GM18499 (cell line): ENCODE data around the gene C9.

Experiments
- ATAC-seq: cut with Tn5 transposase; IDR thresholded peaks from one replicate; pipeline ENCODE4 v1.9.1; 2021; ENCODE audit warnings: moderate number of reproducible peaks; ENCODE audit not compliant: insufficient read depth, unreplicated experiment

Gene C9

DNA sequence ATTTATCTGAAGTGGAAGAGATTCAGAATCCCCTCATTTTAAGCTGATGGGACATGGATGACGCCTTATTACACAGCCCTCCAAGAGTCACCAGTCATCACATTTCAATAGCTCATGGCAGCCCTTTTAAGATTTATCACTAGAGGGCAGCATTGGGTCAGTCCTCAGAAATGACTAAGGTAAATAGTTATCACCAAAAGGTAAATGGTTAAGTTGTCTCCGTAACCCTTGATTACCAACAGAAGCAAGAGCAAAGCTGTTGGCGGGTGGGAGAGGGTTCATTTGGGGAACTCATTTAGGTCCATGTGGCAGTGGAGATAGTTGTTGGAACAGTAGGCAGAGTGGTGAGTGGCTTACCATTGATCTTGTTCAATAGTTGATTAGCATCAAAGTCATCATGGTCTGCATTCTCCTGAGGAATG, 12.0 kb upstream of the C9 start:
- no peak for ATAC-seq

DNA sequence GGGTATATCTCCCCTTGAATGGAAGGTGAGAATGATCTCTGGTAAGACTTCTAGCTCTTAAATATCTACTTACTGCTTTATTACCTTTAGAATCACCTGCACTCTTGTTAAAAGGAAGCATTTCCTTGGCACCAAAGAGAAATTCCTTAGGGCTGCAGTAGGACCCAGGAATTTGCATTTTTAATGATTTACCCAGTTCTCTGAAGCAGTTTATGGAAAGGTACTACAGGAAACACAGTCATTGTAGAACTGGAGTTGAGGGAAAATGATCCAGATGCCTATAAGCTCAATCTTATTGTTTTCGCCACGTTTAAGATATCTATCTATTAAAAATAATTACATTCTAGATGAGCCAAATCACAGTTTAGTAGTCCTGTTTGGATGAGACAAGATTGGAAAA, 9.5 kb upstream of the C9 start:
- ATAC-seq, result no peak

DNA sequence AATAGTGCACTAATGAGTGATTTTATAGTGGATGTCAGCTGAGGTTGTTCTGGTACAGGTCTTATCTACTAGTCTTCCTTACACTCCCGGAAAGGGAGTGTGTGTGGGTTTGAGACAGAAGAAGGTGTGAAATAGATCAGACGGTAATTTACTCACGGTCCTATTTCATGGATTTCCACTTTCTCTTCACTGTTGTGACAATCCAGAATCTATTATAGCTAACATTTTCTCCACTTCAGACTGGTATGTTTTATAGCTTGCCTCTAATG, 7.0 kb upstream of the C9 start:
- ATAC-seq, result no peak

DNA sequence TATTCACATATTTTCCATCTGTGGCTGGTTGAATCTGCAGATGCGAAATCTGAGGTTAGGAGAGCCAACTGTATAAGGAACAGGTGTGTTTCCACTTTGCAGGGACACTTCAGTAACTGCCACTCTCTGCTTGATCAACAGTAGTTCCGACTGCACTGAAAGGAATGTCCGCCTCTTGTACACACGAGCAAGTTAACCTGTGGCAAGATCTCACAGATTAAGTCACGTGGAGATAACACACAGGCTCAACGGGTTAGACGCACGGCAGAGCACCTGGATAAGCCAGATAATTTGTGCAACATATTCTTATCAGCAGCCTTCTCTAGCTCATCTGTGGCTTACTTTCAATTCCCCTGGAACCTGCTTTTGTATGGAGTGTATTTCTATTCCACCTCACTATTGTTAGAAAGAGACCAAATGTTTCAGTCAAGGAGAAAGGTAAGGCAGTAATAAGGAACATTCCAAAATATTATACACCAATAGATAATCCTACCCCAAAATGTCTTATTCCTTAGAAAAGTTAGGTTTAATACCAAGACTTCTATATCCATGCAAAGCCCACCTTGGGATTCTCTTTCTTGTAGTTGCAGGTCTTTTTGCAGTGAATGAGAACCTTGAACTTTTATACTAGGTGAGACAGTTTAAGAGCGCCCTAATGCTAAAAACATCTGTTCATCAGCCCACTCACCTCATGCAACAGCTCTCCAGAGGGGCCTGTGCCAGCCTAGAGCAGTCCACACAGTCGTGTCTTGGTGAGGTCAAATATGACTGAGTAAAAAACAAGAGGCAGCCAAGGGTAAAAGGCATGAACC, 6.5 kb upstream of the C9 start:
- no peak for ATAC-seq

GRCh38 chr5:39369123-39369815, 5.0 kb upstream of the C9 start:
- ATAC-seq, result no peak

DNA sequence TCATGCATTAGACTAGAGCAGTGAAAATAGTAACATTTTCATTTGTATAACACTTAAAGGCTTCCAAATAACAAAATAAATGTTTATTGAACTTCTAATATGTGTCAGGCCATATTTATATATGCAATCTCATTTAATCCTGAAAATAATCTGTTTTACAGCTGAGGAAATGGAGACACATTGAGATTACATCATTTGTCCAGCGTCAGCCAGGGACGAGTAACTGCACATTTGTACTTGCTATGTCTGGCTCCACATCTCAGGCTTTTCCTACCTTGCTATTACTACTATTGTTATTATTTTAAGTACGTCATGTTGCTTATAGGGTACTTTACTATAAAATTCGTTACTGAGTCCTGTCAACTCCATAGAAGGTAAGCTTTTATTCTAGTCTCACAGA, 3.8 kb upstream of the C9 start:
- no peak for ATAC-seq

DNA sequence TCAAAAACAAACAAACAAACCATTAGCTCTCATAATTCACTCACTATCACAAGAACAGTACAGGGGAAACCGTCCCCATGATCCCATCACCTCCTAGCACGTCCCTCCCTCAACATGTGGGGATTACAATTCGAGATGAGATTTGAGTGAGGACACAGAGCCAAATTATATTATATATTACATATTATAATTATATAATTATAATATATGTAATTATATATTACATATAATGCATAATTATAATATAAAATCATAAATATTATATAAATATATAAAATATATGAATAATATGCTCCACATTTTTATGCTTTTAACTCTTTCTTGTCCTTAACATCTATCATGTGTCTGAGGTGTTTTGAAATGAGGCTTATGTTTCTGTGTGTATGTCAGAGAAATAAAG, 3.4 kb upstream of the C9 start:
- no peak for ATAC-seq

DNA sequence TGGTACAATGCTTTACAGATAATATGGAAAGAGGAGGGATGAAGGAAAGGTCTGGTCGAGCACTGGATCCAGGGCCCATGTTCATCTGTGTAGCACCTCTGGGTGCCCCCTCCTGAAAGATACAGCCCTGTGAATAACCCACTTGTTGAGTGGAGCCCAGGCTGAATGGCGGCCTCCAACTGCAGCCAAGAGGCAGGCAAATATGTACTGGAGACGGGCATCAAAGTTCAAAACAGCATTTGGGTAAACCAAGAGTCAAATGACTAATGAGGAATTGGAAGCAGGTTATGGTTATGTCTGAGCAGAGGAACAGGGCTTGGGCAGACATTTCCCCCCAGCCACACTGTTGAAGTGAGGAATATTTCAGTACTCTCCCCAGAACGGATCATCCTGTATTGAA, 1.1 kb downstream of the C9 start:
- no peak for ATAC-seq

GRCh38 chr5:39362646-39363045, 1.6 kb downstream of the C9 start:
- no peak for ATAC-seq

GRCh38 chr5:39361306-39361705, 3.0 kb downstream of the C9 start:
- no peak for ATAC-seq

GRCh38 chr5:39360471-39361111, 3.7 kb downstream of the C9 start:
- ATAC-seq, result no peak

- no peak for ATAC-seq
Measured at GRCh38 chr5:39356263-39356662, 8.0 kb downstream of the C9 start.

GRCh38 chr5:39355324-39355723, 9.0 kb downstream of the C9 start:
- ATAC-seq, result no peak

GRCh38 chr5:39353717-39354399, 10.4 kb downstream of the C9 start:
- ATAC-seq, result no peak

DNA sequence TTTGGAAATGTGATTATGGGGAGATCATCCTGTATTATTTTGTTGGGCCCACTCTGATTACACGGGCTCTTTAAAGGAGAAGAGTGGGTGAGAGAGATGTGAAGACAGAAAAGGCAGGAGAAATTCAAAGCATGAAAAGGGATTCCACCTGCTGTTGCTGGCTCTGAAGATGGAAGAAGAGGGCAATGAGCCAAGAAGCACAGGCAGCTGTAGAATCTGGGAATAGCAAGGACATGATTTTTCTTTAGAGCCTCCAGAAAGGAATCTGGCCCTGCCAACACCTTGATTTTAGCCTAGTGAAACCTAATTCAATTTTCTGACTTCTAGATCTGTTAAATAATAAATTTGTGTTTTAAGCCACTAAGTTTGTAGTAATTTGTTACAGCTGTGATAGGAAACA, 11.3 kb downstream of the C9 start:
- no peak for ATAC-seq

- ATAC-seq, result no peak
Measured at GRCh38 chr5:39352170-39352569, 12.1 kb downstream of the C9 start.

DNA sequence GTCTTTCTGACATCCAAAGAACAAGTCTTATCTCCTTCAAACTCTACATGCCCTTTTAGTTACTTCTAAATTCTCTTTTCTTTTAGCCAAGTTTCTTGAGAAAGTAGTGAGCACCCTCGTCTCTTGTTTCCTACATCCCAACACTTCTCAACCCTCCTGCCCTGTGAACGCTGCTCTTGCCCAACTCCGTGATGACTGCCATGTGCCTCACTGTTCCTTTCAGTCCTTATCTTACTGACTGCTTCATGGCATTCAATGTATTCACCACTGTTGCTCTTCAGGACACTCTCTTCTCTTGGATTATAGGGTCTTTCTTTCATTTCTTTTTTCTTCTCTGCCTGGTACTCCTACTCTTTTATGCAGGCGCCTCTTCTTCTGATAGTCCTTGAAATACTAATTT, 14.8 kb downstream of the C9 start:
- no peak for ATAC-seq

- no peak for ATAC-seq
Measured at GRCh38 chr5:39342460-39342859, 21.8 kb downstream of the C9 start.

- no peak for ATAC-seq
Measured at GRCh38 chr5:39341896-39342295, 22.4 kb downstream of the C9 start.

DNA sequence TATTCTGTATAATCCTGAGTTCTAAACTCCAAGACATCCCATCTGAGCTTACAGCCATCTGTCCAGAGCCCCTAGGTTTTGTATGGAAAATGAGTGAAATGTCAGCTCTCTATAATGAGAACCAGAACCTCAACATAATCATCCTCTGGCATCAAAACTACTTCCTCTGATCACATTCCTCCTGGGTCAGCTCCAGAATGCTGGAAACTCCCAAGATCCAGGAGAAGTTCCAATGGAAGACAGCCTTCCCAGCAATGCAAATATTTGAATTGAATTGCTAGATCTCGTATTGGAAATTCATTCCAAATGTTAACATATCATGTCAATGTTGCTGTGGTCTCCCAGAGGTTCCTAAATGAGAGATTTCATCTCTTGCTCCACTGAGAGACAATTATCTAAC, 23.8 kb downstream of the C9 start:
- no peak for ATAC-seq

- ATAC-seq, result no peak
Measured at GRCh38 chr5:39337252-39337915, 26.9 kb downstream of the C9 start.
